PC-3 (cell line): Measurements from ENCODE around the gene STMND1. TPM values are rescaled to one million over a fixed set of nuclear protein-coding genes. Genes with fewer than 3 reads are reported as not detected.

ENCODE experiments used
- ATAC-seq: fragments of 200-7000 bp; cut with Tn5 transposase; 2 replicates; pipeline ENCODE4 v1.9.1; 2020; ENCODE audit warnings: mild to moderate bottlenecking, moderate library complexity
- BruUV-seq: library from RNA; stranded (reverse); fragments of 400-500 nt; replicated peaks from 2 replicates; lab custom pipeline; 2021; lab: Mats Ljungman, UMichigan
- CTCF ChIA-PET: fragments of 300-600 bp; sonication (Branson Sonifier 250); formaldehyde crosslinking; loops from one replicate; lab custom pipeline; 2022; ENCODE audit warnings: antibody characterized with exemption; lab: Charles Lee
- POLR2A ChIA-PET: fragments of 300-600 bp; sonication (Branson Sonifier 250); formaldehyde crosslinking; loops from one replicate; lab custom pipeline; 2022; ENCODE audit warnings: antibody characterized with exemption; ENCODE audit not compliant: unreplicated experiment; lab: Charles Lee
- DNase-seq: peaks from one replicate; pipeline ENCODE4 v3.0.0-alpha.2; 2015
- H2AFZ ChIP-seq: fragments of 300-600 bp; sonication (generic); 2 replicates; pipeline ENCODE4 v1.6.0; 2016; ENCODE audit warnings: antibody characterized with exemption, low read length
- H3F3A ChIP-seq: fragments of 300-600 bp; sonication (generic); one replicate; pipeline ENCODE4 v1.6.0; 2017; ENCODE audit warnings: antibody characterized with exemption, low read length, control low read depth, mild to moderate bottlenecking; ENCODE audit not compliant: unreplicated experiment
- H3K27ac ChIP-seq: fragments of 300-600 bp; sonication (generic); 2 replicates; pipeline ENCODE4 v1.5.1; 2016; ENCODE audit warnings: mild to moderate bottlenecking, low read length
- H3K27me3 ChIP-seq: fragments of 300-600 bp; sonication (generic); 2 replicates; pipeline ENCODE4 v1.6.1; 2016; ENCODE audit warnings: low read length, mixed read lengths
- H3K36me3 ChIP-seq: fragments of 300-600 bp; sonication (generic); 2 replicates; pipeline ENCODE4 v1.6.1; 2016; ENCODE audit warnings: low read depth, mixed run types, low read length, mixed read lengths
- H3K4me1 ChIP-seq: fragments of 300-600 bp; sonication (generic); 2 replicates; pipeline ENCODE4 v1.5.1; 2016; ENCODE audit warnings: low read length; ENCODE audit not compliant: insufficient read depth
- H3K4me2 ChIP-seq: fragments of 300-600 bp; sonication (generic); 2 replicates; pipeline ENCODE4 v1.6.0; 2016; ENCODE audit warnings: low read length
- H3K4me3 ChIP-seq: fragments of 300-600 bp; sonication (generic); 2 replicates; pipeline ENCODE4 v1.5.1; 2016; ENCODE audit warnings: mild to moderate bottlenecking, low read length, mixed read lengths
- H3K79me2 ChIP-seq: fragments of 300-600 bp; sonication (generic); 2 replicates; pipeline ENCODE4 v1.6.1; 2017; ENCODE audit warnings: low read length, mixed read lengths
- H3K9ac ChIP-seq: fragments of 300-600 bp; sonication (generic); 2 replicates; pipeline ENCODE4 v1.6.0; 2016; ENCODE audit warnings: mild to moderate bottlenecking, low read length
- H3K9me2 ChIP-seq: fragments of 300-600 bp; sonication (generic); replicated peaks from 2 replicates; pipeline ENCODE4 v1.6.1; 2016; ENCODE audit warnings: mixed run types, low read length, mixed read lengths
- H3K9me3 ChIP-seq: fragments of 300-600 bp; sonication (generic); 2 replicates; pipeline ENCODE4 v1.6.1; 2016; ENCODE audit warnings: low read length, mixed read lengths
- H4K20me1 ChIP-seq: fragments of 300-600 bp; sonication (generic); 2 replicates; pipeline ENCODE4 v1.6.1; 2016; ENCODE audit warnings: low read length, mixed read lengths
- CTCF ChIP-seq: fragments of 300-600 bp; sonication (generic); conservative IDR thresholded peaks from 2 replicates; pipeline ENCODE4 v1.5.1; 2017; ENCODE audit warnings: antibody characterized with exemption, low read depth, mild to moderate bottlenecking, low read length
- EZH2 ChIP-seq: fragments of 300-600 bp; sonication (generic); IDR thresholded peaks from one replicate; pipeline ENCODE4 v1.6.1; 2017; ENCODE audit warnings: antibody characterized with exemption, mild to moderate bottlenecking, low read length; ENCODE audit not compliant: unreplicated experiment
- EZH2phosphoT487 ChIP-seq: fragments of 300-600 bp; sonication (generic); IDR thresholded peaks from 2 replicates; pipeline ENCODE4 v1.6.1; 2018; ENCODE audit warnings: mild to moderate bottlenecking, antibody characterized with exemption, low read length, borderline replicate concordance
- intact Hi-C: fragments of 100-400 bp; cut with micrococcal nuclease; formaldehyde crosslinking; loops from 2 replicates; pipeline ENCODE4 v1.9.0; 2023
- total RNA-seq: library from RNA; depleted of rRNA; stranded (reverse); fragments of >200 nt; gene quantifications from 2 replicates; pipeline ENCODE4 v1.2.3, GENCODE V29; 2014

STMND1 gene
- total RNA-seq, 1 experiment from 2014 or later: not detected

GRCh38 chr6:17086469-17086868 is 15.4 kb upstream of the STMND1 start:
- Histone ChIP-seq H3K27ac (no peak overlapping the region), H3K4me3 (no peak overlapping the region), H3K9me3 (no peaks in the 10 kb centered on the region), H3F3A (no peaks in the 10 kb centered on the region), H3K4me2 (peak overlapping the region; percentile 11; the same call in 1 of the 2 replicates), H3K36me3 (no peaks in the 10 kb centered on the region), H3K79me2 (no peaks in the 10 kb centered on the region), H3K9me2 (no peaks in the 10 kb centered on the region), H3K9ac (no peak overlapping the region), H4K20me1 (no peaks in the 10 kb centered on the region), H3K4me1 (no peaks in the 10 kb centered on the region), H2AFZ (no peak overlapping the region), H3K27me3 (no peaks in the 10 kb centered on the region)
- peak; percentile 96 for ATAC-seq
- POLR2A ChIA-PET: interaction anchor here (0.6 to 0.8 kb wide), 3 partner anchors 220 to 729 kb away, joined by 3 to 7 read pairs (median 5); no protein-coding TSS in a partner anchor
- no TSS peak for BruUV-seq
- CTCF ChIA-PET: interaction anchor here (0.5 to 1.1 kb wide), 14 partner anchors 10 to 677 kb away, joined by 3 to 10 read pairs (median 4); no protein-coding TSS in a partner anchor
- intact Hi-C loops: loop anchor here (1.0 to 10.0 kb wide), 4 partner anchors 121 to 592 kb away; no protein-coding TSS in a partner anchor
- DNase-seq: peak; percentile 93
- no peak for TF ChIP-seq EZH2phosphoT487
- TF ChIP-seq CTCF: peak; percentile 83

GRCh38 chr6:17088091-17088611 is 13.7 kb upstream of the STMND1 start:
- CTCF ChIA-PET: no interaction called here
- H3K27ac ChIP-seq: no peak overlapping the region
- DNase-seq (no peak), ATAC-seq (no peak)
- H2AFZ ChIP-seq: no peak overlapping the region
- H3K9me3 ChIP-seq: no peaks in the 10 kb centered on the region
- H3K4me1 ChIP-seq: no peaks in the 10 kb centered on the region
- intact Hi-C loops: loop anchor here (5.0 to 10.0 kb wide), 2 partner anchors 266 to 593 kb away; no protein-coding TSS in a partner anchor
- no peaks in the 10 kb centered on the region for H3K79me2 ChIP-seq
- BruUV-seq: no TSS peak
- POLR2A ChIA-PET: no interaction called here
- no peaks in the 10 kb centered on the region for H3K9me2 ChIP-seq
- H3K27me3 ChIP-seq: no peaks in the 10 kb centered on the region
- no peaks in the 10 kb centered on the region for H3K36me3 ChIP-seq
- no peak for TF ChIP-seq EZH2phosphoT487
- no peak for TF ChIP-seq CTCF
- no peak for TF ChIP-seq EZH2
- H3K4me2 ChIP-seq: no peak overlapping the region
- no peaks in the 10 kb centered on the region for H3F3A ChIP-seq
- H4K20me1 ChIP-seq: no peaks in the 10 kb centered on the region
- H3K9ac ChIP-seq: no peak overlapping the region
- H3K4me3 ChIP-seq: no peak overlapping the region

GRCh38 chr6:17091122-17091521 is 10.7 kb upstream of the STMND1 start:
- intact Hi-C loops: loop anchor here (5.0 kb wide), 1 partner anchor 759 kb away; no protein-coding TSS in a partner anchor
- CTCF ChIA-PET: interaction anchor here (0.5 to 0.9 kb wide), 5 partner anchors 36 to 328 kb away, joined by 3 to 4 read pairs (median 3); no protein-coding TSS in a partner anchor

More at GRCh38 chr6:17091122-17091521, 10.7 kb upstream of the STMND1 start:
- H3F3A ChIP-seq: no peaks in the 10 kb centered on the region
- no peaks in the 10 kb centered on the region for H3K36me3 ChIP-seq
- TF ChIP-seq CTCF (peak; percentile 62), EZH2phosphoT487 (no peak), EZH2 (no peak)
- H3K9me3 ChIP-seq: no peaks in the 10 kb centered on the region
- no peak overlapping the region for H3K4me3 ChIP-seq
- H3K9ac ChIP-seq: no peak overlapping the region
- H3K79me2 ChIP-seq: no peaks in the 10 kb centered on the region
- BruUV-seq: no TSS peak
- H3K9me2 ChIP-seq: no peaks in the 10 kb centered on the region
- POLR2A ChIA-PET: interaction anchor here (0.5 kb wide), 1 partner anchor 17 kb away, joined by 3 read pairs; no protein-coding TSS in a partner anchor
- H3K4me1 ChIP-seq: no peaks in the 10 kb centered on the region
- no peaks in the 10 kb centered on the region for H4K20me1 ChIP-seq
- DNase-seq (peak; percentile 43), ATAC-seq (no peak)
- no peak overlapping the region for H2AFZ ChIP-seq
- no peak overlapping the region for H3K27ac ChIP-seq
- H3K4me2 ChIP-seq: no peak overlapping the region
- H3K27me3 ChIP-seq: no peaks in the 10 kb centered on the region
